Skeletal muscle cell (primary cell): Measurements from ENCODE around the gene PHOX2A.
A peak's percentile ranks its signal among the peaks of the same experiment; 100 is the strongest.

Experiments used
- DNase-seq: peaks from one replicate; pipeline ENCODE4 v3.0.0-alpha.2; 2010; ENCODE audit warnings: low read depth
- H3K4me3 ChIP-seq: 2 replicates; pipeline ENCODE4 v1.5.1; 2011; ENCODE audit warnings: low read depth, mild to moderate bottlenecking, control low read depth, low read length, moderate library complexity

Gene PHOX2A

DNA sequence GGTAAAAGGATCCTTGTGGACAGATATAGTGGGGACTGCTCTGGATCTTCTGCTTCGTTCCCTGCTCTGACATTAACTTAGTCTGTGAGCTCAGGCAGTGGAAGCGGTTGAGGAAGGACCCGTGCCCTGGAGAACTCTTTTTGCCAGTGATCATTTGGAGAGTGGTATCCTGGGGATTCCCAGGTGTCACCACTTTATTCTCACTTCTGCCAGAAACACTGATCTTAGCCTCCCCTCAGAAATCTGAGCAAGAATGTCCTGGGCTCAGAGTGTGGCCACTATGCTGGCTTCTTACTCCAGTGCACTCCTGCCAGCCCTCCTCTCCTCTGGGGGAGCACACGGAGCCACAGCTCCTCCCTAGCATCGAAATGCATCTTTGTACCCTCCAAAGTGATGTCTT, 7.6 kb upstream of the PHOX2A start:
- H3K4me3 ChIP-seq, result no peak overlapping the region
- no peak for DNase-seq

DNA sequence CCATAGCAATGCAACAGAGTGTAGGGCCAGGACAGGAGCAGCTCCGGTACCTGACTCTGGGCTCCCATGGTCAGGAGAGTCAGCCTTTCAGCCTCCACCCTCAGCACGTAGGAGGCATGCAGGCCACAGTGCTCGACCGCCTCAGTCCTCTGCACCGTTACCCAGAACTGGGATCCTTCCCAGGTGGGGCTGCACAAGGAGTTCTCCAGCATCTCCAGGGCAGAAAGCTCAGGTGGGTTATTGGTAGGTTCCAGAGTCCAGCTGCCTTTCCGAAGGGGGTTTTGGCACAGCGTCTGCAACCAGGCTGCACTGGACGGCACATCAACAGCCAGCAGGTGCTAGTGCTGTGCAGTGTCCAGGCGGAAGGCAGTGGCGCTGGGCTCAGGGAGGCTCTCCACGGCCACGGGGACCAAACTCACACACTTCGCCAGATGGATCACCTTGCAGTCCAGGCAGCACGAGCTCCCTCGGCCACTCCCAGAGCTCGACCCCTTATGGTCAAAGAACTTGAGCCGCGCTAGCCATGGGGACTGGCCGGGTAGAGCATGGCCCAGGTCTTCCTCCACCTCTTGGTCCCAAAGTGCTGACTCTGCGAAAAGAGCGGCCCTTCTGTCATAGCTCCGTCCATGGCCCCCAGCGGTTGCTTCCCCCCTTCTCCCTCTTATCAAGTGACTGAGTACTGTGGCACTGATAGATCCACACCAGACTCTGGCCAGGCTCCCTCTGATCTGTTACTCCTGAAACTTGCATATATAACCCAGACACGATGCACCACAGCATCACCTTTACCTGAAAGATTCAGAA, 6.9 kb upstream of the PHOX2A start:
- no peak overlapping the region for H3K4me3 ChIP-seq
- DNase-seq, result no peak

DNA sequence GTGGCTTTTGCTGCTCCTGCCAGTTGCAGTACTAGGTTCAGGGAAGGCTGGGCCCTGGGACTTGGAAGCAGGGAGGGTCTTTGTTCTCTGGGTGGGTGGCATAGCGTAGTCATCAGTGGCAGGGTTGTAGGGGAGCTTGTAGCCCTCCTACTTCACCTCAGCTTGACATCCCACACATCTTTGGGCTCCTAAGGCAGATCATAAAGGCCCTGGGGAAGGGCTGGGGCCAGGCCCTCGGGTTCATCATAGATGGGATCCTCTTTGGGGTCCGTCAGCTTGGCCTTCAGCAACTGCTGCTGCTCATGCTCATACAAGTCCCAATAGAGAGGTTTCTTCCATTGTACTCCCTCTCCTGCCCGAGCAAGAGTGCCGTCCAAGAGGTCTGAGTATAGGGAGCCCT, 6.0 kb upstream of the PHOX2A start:
- DNase-seq, result no peak
- no peak overlapping the region for H3K4me3 ChIP-seq

DNA sequence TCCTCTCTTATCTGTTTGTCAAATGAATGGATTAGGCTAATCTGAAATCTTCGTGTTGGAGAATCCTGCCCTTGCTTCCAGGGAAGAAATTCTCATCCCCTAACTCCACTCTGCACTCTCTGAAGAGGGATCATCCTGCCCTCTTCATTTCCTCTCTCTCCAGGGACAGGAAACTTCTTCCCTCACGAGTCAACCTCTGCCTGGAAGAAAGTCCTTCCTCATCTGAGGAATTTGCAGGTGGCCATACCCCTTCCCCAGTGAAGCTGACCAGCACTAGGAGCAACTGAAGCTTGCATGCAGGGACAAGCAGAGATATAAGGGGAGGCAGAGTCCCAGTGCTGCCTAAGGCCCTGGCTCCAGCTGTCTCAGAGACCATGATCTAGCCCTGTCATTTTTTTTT, 3.6 kb upstream of the PHOX2A start:
- DNase-seq, result no peak
- no peak overlapping the region for H3K4me3 ChIP-seq

DNA sequence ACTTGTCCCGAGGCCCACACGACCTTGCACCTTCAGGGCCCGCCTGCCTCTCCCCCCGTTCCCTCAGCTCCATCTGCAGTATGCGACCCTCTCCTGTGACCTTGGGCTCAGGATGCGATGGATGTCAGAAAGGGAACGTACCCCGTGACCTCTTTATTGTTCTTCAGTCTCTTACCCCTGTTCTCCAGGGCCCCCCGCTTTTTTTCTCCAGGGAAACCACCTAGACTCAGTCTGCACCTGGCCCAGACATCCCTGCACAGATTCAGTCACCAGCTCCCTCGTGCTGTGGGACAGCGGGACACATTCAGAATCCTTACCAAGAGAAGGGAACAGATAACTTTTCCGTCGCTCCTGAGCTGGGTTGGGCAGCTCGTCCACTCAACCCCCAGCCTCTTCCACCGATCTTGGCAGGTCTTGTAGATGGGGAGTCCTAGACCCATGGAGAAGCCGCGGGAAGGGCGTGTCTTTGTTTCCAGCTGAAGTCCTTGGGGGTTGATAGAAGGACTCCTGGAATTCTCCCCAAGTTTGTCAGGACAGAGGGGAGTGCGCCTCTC, 1.4 kb upstream of the PHOX2A start:
- no peak for DNase-seq

DNA sequence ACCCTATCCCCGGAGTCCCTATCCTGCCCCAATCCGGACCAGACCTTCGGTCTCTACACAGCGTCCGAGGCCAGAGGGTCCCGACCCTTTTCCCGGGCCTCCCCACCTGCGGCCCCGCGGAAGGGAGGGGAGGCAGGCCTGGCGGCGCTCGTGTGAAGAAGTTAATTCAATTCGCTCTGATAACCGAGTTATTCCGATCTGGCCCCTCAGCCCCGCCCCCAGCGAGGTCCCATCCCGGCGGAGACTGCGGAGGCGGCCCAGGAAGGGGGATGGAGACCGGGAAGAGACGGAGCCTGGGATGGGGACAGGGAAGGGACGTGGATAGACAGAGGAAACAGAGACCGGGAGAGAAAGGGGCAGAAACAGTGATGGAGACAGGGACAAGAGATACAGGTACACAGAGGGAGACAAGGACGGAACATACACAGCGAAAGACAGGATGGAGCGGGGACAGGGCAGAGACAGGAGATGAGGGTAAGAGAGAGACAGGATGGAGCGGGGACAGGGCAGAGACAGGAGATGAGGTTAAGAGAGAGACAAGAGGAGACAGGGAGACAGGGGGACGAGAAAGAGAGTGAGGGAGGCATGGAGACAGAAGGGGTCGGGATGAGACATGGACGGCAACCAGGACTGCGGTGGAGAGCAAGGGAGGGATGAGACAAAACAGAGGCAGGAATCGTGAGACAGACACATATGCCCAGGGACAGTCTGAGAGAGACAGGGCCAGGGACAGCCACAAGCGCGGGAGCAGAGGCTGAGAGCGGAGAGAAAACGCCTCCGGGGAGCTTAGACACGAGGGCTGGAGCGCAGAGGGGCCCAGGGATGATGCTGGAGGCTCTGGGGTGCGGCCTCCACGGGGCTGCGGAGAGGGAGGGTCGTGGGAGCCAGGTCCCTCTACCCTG, 636 bp upstream of the PHOX2A start:
- peak overlapping the region; percentile 26 for H3K4me3 ChIP-seq
- no peak for DNase-seq

More for the DNA sequence above, 1.4 kb upstream of the PHOX2A start:
- no peak overlapping the region for H3K4me3 ChIP-seq

DNA sequence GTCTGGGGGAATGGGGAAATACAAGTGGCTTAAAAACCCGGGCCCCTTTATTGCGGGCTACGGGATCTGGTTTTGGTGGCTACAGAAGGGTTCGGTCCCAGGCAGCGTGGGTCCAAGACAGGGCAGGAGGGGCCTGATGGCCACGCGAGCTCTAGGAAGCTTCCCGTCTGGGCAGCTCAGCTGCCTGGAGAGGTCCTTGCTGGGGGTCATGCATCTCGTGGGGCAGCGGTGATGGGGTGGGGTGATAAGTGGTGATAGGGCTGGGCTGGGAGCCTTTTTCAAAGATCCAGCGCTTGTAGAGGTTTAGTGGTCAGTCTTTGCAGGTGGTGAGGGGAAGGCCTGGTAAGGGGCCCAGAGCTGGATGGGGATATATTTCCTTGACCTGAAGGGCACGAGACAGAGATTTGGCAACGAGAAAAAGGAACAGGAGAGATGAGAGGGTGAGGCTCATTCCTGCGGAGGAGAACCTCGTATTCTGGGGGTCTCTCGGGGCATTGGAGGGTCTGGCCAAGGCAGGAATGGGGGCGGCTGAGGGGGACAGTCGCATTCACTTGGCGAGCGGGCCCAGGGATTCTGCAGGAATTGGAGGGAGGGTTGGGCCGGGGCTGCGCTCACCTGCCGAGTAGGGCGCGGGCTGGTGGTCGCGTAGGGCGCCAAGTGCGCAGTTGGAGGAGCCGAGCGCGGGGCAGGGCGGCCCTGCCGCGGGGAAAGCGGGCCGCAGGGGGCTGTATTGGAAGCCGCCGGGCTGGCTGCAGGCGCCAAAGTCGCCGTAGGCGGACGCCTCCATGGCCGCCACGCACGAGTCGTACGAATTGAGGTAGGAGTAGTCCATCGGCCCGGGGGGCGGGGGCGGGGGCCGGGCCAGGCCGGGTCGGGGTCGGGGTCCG, 560 bp downstream of the PHOX2A start:
- DNase-seq, result no peak
- no peak overlapping the region for H3K4me3 ChIP-seq

DNA sequence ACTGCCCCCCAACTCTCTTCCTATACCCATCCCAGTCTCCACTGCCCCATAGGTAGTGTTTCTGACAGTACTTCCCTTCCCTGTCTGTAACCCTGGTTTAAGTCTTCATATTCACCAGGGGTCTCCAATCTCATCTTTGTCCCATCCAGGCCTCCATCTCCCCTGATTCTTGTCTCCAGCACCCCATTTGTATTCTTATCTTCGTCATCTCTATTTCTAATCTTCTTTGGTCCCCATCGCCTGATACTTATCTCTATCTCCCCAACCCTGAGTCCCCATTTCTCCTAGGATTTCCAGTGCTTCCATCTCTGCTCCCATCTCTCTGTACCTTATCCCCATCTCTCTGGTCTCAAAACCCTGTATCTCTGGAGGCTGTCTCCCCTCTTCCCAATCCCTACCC, 1.8 kb downstream of the PHOX2A start:
- no peak overlapping the region for H3K4me3 ChIP-seq
- DNase-seq, result no peak

DNA sequence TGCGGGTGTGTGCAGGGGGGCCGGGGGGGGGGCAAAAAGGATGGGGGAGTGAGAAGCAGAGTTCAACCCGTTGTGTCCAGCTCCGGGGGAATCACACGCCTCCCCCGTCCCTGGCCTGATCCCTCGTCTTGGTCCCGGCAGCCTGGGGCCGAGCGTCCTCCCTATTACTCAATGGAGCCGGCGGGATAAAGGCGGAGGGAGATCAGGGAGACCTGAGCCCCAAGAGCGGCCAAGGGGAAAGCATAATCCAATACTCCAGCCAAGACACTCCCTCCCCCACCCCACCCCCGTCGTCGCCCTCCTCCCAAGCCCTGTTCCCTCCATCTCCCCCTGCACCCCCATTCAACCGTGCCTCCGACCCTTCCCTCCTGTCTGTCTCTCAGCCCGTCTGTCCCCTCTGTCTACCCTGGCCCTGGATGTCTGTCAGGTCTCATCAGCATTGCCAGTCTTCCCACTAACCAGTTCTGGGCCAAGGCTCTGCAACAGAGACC, 2.6 kb downstream of the PHOX2A start:
- H3K4me3 ChIP-seq, result no peak overlapping the region
- no peak for DNase-seq

DNA sequence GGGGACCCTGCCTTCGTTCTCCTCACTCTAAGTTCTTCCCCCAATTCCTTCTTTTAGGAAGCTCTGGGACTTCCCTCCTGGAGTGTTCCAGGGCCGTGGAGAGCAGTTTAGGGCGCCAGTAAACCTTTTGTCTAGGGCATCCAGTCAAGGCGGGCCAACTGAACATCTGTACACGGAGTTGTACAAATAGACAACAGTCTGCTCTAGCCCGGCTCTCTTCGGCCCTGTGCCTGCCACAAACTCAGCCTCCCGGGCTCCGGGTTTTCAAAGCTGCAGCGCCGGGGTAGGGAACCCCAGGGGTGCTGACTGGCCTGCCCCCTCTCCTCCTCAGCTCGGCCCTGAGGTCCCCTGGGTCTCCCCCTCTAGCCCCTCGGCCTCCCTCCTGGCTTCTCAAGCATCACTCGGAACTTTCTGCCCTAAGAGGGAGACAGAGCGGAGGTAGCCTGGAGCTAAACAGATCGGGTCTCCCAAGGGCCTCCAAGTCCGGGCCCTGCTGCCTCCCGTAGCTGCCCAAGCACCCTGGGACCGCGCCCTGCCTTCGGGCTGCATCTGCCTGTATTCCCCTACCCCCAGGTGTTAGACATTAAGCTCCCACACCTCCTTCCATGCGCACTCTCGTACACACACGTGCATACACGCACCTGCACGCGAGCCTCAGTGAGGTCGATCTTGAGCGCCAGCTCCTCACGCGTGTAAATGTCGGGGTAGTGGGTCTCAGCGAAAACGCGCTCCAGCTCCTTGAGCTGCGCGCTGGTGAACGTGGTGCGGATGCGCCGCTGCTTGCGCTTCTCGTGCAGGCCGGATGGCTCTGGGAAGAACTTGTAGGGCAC, 3.3 kb downstream of the PHOX2A start:
- DNase-seq, result no peak

DNA sequence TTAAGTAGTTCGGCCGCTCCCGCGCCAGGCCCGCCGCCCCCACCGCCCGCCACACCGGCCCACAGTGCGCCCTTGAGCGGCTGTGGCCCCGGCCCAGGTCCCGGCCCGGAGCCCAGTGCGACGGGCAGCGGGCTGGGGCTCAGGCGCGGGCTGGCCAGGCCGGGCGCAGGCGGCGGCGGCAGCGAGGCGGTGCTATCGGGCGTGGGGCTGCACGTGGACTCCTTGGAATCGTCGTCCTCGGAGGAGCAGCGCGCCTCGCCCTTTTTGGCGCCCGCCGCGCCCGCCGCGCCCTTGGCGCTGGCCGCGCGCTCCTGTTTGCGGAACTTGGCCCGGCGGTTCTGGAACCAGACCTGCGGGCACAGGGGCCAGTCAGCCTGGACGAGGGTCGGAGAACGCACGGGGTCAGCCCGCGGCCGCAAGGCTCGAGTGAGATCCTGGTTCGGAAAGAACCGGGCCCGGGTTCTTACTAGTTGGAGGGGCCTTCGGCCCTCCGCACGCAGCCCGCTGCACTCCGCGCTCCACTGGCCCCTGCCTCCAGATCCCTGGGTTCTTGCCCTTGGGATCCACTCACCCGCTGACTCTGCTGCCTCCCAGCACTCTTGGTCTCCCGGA, 4.0 kb downstream of the PHOX2A start:
- H3K4me3 ChIP-seq, result peak overlapping the region; percentile 36
- DNase-seq, result no peak

More for the DNA sequence above, 3.3 kb downstream of the PHOX2A start:
- peak overlapping the region; percentile 36 for H3K4me3 ChIP-seq

DNA sequence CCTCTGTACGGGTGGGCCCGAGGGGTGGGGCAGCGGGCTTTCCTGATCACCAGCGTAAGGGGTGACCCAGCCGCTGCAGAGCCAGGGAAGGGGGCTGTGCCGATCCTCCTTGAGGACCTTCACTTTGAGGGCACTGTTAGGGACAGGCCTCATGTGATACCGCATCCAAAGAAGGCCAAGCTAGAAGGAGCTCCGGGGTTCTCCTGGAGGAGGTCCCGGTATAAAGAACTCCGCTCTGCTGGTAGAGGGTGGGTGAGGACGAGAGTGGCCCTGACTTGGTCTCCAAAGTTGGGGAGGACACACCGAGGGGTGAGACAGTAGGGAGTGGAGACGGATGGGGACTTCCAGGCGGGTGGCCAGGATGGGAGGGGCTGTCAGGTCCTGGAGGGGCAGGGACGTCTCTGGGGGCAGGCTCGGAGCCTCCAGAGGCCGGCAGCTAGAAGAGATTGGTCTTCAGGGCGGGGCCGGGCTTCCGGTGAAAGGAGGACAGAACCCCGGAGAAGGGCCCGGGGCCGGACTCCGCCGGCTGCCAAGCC, 4.6 kb downstream of the PHOX2A start:
- H3K4me3 ChIP-seq, result peak overlapping the region; percentile 36
- DNase-seq, result no peak

DNA sequence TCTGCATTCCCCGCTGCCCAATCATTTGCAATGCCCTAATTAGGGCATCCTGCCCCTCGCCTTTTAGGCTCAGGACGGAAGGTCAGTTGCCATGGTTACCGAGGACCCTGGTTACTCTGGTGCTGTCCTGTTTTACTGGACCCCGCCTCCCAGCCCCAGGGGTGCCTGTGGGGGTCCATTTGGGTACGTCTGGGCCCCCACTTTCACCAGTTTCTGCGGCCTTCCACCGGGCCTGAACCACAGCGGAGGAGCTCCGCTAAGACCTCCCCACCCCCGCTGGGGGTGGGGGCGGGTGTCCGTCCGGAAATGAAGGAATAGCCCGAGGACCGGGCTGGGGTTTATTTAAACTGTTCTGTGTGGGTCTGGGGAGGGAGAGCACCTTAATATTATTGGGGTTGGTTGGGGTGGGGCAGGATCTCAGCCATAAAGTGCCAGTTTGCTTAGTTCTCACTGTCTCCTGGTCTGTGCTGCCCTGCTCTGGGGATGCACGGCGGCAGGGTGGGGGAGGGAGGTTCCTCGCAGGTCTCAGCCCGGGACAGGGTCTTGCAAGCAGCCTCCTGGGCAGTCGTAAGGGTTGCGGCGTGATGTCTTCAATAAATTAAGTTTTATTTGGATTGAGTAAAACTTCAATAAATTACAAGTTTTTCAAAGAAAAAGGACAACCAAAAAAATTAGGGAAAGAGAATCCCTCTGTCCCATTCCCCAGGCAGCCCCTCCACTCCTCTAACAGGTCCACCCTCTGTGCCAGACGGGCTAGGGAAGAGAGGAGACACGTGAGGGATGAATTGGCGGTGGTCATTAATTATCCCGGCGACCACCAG, 5.3 kb downstream of the PHOX2A start:
- no peak overlapping the region for H3K4me3 ChIP-seq
- no peak for DNase-seq

DNA sequence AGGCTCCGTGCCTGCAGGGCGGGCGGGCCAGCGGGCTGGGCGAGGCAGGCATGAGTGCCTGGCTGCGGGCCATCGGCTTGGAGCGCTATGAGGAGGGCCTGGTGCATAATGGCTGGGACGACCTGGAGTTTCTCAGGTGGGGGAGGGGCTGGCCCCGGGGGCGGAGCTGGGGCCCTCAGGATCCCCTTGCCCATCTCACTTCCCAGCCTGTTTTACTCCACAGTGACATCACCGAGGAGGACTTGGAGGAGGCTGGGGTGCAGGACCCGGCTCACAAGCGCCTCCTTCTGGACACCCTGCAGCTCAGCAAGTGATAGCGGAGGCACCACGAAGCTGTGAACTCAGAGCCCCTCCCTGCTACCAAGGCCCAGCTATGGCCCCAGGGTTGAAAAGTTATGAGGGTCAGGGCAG, 5.9 kb downstream of the PHOX2A start:
- no peak overlapping the region for H3K4me3 ChIP-seq
- no peak for DNase-seq

DNA sequence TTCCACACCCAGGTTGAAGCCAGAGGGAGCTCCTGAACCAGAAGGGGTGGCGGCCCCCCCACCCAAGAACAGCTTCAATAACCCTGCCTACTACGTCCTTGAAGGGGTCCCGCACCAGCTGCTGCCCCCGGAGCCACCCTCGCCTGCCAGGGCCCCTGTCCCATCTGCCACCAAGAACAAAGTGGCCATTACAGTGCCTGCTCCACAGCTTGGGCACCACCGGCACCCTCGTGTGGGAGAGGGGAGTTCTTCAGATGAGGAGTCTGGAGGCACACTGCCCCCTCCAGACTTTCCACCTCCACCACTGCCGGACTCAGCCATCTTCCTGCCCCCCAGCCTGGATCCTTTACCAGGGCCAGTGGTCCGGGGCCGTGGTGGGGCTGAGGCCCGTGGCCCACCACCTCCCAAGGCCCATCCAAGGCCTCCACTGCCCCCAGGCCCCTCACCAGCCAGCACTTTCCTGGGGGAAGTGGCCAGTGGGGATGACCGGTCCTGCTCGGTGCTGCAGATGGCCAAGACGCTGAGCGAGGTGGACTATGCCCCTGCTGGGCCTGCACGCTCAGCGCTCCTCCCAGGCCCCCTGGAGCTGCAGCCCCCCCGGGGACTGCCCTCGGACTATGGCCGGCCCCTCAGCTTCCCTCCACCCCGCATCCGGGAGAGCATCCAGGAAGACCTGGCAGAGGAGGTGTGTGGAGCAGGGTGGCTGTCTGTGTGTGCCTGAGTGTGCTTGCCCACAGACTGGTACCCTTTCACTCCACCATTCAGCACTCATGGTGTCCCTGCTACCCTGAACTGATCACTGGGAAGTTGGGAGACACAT, 6.7 kb downstream of the PHOX2A start:
- H3K4me3 ChIP-seq, result no peak overlapping the region

DNA sequence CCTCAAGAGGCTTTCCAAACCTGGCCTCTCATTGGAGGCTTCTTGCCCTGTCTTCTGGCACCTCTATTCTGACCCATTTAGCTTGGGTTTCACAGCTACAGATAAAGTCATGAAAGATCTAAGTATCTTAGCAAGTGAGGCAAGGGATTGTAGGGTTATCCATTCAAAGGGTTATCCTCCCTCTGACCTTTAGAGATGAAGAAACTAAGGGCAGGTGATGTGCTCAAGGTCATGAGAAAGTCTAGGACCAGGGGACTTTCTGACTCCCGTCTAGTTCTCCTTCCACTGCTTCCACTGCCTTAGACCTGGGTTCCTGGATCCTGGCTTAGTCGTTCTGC, 7.2 kb downstream of the PHOX2A start:
- no peak overlapping the region for H3K4me3 ChIP-seq
- DNase-seq, result no peak

More for the DNA sequence above, 6.7 kb downstream of the PHOX2A start:
- DNase-seq, result no peak
